PC-9 (cell line): Measurements from ENCODE around the gene WDR27.

Experiments
- EZH2 ChIP-seq: fragments of 200-600 bp; sonication (generic); IDR thresholded peaks from 2 replicates; pipeline ENCODE4 v1.8.0; 2017; ENCODE audit warnings: antibody characterized with exemption, low read depth
- TF ChIP-seq, protein P1 (sequence below): fragments of 200-600 bp; sonication (generic); conservative IDR thresholded peaks from 2 replicates; pipeline ENCODE4 v1.6.1; 2017; ENCODE audit warnings: mixed run types, antibody characterized with exemption, mild to moderate bottlenecking, moderate library complexity

DNA sequence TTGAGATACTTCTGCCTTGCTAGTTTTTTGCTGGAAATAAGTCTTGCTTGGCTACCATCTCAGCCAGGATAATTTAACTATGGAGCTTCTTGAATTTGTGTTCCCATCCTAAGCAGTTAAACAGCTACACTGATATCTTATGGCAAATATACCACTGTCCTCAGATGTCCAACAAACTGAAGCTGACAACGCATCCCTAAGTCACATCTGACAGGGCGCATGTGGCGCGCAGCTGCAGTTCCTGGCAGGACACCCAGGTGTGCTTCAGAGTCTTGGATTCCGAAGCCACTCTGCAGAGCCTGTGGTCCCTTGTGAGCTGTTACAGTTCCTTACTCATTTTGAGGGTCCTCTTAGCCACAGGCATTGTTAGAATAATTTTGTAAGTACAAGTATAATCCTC, 127.9 kb downstream of the WDR27 start:
- TF ChIP-seq, protein P1, sequence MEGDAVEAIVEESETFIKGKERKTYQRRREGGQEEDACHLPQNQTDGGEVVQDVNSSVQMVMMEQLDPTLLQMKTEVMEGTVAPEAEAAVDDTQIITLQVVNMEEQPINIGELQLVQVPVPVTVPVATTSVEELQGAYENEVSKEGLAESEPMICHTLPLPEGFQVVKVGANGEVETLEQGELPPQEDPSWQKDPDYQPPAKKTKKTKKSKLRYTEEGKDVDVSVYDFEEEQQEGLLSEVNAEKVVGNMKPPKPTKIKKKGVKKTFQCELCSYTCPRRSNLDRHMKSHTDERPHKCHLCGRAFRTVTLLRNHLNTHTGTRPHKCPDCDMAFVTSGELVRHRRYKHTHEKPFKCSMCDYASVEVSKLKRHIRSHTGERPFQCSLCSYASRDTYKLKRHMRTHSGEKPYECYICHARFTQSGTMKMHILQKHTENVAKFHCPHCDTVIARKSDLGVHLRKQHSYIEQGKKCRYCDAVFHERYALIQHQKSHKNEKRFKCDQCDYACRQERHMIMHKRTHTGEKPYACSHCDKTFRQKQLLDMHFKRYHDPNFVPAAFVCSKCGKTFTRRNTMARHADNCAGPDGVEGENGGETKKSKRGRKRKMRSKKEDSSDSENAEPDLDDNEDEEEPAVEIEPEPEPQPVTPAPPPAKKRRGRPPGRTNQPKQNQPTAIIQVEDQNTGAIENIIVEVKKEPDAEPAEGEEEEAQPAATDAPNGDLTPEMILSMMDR, result no peak
- TF ChIP-seq EZH2, result no peak
